ENCODE data around the gene PRND.

DNA sequence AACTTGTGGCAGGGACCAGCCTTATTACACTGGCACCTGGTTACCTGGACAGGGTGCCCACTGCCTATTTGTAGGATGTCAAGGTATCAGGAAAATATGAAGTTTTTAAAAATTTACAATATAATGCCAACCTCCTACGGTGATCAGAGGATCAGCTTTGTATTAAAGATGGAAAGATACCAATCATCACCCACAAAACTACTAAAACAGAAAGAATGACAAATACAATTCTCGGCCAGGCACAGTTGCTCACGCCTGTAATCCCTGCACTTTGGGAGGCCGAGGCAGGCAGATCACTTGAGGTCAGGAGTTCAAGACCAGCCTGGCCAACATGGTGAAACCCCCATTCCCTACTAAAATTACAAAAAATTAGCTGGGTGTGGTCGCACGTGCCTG is 18.4 kb upstream of the PRND start:
- TF ChIP-seq RAD21 (IDR thresholded peaks at IDR 0.05; ENCODE audit: low read depth) (no peak), CEBPB (IDR thresholded peaks at IDR 0.05) (no peak), EP300 (IDR thresholded peaks at IDR 0.05; ENCODE audit: borderline replicate concordance) (no peak), YY1 (IDR thresholded peaks at IDR 0.05; ENCODE audit: low read depth) (no peak), CREB1 (IDR thresholded peaks at IDR 0.05; ENCODE audit: low read depth) (no peak)
- TF ChIP-seq, protein P1, sequence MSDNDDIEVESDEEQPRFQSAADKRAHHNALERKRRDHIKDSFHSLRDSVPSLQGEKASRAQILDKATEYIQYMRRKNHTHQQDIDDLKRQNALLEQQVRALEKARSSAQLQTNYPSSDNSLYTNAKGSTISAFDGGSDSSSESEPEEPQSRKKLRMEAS (IDR thresholded peaks at IDR 0.05) = no peak
- TF ChIP-seq, protein P2, sequence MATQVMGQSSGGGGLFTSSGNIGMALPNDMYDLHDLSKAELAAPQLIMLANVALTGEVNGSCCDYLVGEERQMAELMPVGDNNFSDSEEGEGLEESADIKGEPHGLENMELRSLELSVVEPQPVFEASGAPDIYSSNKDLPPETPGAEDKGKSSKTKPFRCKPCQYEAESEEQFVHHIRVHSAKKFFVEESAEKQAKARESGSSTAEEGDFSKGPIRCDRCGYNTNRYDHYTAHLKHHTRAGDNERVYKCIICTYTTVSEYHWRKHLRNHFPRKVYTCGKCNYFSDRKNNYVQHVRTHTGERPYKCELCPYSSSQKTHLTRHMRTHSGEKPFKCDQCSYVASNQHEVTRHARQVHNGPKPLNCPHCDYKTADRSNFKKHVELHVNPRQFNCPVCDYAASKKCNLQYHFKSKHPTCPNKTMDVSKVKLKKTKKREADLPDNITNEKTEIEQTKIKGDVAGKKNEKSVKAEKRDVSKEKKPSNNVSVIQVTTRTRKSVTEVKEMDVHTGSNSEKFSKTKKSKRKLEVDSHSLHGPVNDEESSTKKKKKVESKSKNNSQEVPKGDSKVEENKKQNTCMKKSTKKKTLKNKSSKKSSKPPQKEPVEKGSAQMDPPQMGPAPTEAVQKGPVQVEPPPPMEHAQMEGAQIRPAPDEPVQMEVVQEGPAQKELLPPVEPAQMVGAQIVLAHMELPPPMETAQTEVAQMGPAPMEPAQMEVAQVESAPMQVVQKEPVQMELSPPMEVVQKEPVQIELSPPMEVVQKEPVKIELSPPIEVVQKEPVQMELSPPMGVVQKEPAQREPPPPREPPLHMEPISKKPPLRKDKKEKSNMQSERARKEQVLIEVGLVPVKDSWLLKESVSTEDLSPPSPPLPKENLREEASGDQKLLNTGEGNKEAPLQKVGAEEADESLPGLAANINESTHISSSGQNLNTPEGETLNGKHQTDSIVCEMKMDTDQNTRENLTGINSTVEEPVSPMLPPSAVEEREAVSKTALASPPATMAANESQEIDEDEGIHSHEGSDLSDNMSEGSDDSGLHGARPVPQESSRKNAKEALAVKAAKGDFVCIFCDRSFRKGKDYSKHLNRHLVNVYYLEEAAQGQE (IDR thresholded peaks at IDR 0.05; ENCODE audit: low read depth) = no peak
- TF ChIP-seq, protein P3, sequence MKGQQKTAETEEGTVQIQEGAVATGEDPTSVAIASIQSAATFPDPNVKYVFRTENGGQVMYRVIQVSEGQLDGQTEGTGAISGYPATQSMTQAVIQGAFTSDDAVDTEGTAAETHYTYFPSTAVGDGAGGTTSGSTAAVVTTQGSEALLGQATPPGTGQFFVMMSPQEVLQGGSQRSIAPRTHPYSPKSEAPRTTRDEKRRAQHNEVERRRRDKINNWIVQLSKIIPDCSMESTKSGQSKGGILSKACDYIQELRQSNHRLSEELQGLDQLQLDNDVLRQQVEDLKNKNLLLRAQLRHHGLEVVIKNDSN (IDR thresholded peaks at IDR 0.05) = no peak

All from Ishikawa (cell line).